Ishikawa (cell line): ENCODE data around the gene EGLN3.

Experiments used
- CEBPB ChIP-seq: IDR thresholded peaks from 2 replicates; pipeline ENCODE4 v1.6.1; 2012
- CREB1 ChIP-seq: IDR thresholded peaks from 2 replicates; pipeline ENCODE4 v1.6.1; 2012; ENCODE audit warnings: low read depth
- EGR1 ChIP-seq: IDR thresholded peaks from 2 replicates; pipeline ENCODE4 v1.6.1; 2012
- EP300 ChIP-seq: IDR thresholded peaks from 2 replicates; pipeline ENCODE4 v1.6.1; 2012; ENCODE audit warnings: borderline replicate concordance
- FOXM1 ChIP-seq: IDR thresholded peaks from 2 replicates; pipeline ENCODE4 v1.6.1; 2012; ENCODE audit warnings: low read depth, borderline replicate concordance
- MAX ChIP-seq: IDR thresholded peaks from 2 replicates; pipeline ENCODE4 v1.6.1; 2012
- NFIC ChIP-seq: IDR thresholded peaks from 2 replicates; pipeline ENCODE4 v1.6.1; 2012
- RAD21 ChIP-seq: IDR thresholded peaks from 2 replicates; pipeline ENCODE4 v1.6.1; 2012; ENCODE audit warnings: low read depth
- REST ChIP-seq: IDR thresholded peaks from 2 replicates; pipeline ENCODE4 v1.6.1; 2012; ENCODE audit warnings: low read depth, mild to moderate bottlenecking
- TAF1 ChIP-seq: IDR thresholded peaks from 2 replicates; pipeline ENCODE4 v1.6.1; 2012; ENCODE audit warnings: low read depth, mild to moderate bottlenecking
- TCF12 ChIP-seq: IDR thresholded peaks from 2 replicates; pipeline ENCODE4 v1.6.1; 2012; ENCODE audit warnings: low read depth
- TEAD4 ChIP-seq: IDR thresholded peaks from 2 replicates; pipeline ENCODE4 v1.6.1; 2012
- YY1 ChIP-seq: IDR thresholded peaks from 2 replicates; pipeline ENCODE4 v1.6.1; 2012; ENCODE audit warnings: low read depth
- ZBTB7A ChIP-seq: IDR thresholded peaks from 2 replicates; pipeline ENCODE4 v1.6.1; 2012; ENCODE audit warnings: low read depth
- TF ChIP-seq, protein P1 (sequence below): IDR thresholded peaks from 2 replicates; pipeline ENCODE4 v1.6.1; 2012

EGLN3 gene

GRCh38 chr14:33910435-33910834 is 40.4 kb downstream of the EGLN3 start:
- TF ChIP-seq CREB1 (no peak), TEAD4 (no peak), NFIC (no peak), CEBPB (no peak), YY1 (no peak), EGR1 (no peak), ZBTB7A (no peak), FOXM1 (no peak), TAF1 (no peak), MAX (no peak), RAD21 (no peak), EP300 (no peak), TCF12 (no peak), REST (no peak)
- TF ChIP-seq, protein P1, sequence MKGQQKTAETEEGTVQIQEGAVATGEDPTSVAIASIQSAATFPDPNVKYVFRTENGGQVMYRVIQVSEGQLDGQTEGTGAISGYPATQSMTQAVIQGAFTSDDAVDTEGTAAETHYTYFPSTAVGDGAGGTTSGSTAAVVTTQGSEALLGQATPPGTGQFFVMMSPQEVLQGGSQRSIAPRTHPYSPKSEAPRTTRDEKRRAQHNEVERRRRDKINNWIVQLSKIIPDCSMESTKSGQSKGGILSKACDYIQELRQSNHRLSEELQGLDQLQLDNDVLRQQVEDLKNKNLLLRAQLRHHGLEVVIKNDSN = no peak

- no peak for TF ChIP-seq ZBTB7A
- TF ChIP-seq NFIC = no peak
- TF ChIP-seq CEBPB = no peak
- TF ChIP-seq TAF1 = no peak
- no peak for TF ChIP-seq EGR1
- no peak for TF ChIP-seq RAD21
- TF ChIP-seq YY1 = no peak
- TF ChIP-seq EP300 = no peak
- no peak for TF ChIP-seq TCF12
- TF ChIP-seq MAX = no peak
- no peak for TF ChIP-seq CREB1
- TF ChIP-seq, protein P1 = no peak
- no peak for TF ChIP-seq REST
- no peak for TF ChIP-seq FOXM1
- TF ChIP-seq TEAD4 = no peak
These were observed 41.3 kb downstream of the EGLN3 start for GRCh38 chr14:33909380-33910084.

DNA sequence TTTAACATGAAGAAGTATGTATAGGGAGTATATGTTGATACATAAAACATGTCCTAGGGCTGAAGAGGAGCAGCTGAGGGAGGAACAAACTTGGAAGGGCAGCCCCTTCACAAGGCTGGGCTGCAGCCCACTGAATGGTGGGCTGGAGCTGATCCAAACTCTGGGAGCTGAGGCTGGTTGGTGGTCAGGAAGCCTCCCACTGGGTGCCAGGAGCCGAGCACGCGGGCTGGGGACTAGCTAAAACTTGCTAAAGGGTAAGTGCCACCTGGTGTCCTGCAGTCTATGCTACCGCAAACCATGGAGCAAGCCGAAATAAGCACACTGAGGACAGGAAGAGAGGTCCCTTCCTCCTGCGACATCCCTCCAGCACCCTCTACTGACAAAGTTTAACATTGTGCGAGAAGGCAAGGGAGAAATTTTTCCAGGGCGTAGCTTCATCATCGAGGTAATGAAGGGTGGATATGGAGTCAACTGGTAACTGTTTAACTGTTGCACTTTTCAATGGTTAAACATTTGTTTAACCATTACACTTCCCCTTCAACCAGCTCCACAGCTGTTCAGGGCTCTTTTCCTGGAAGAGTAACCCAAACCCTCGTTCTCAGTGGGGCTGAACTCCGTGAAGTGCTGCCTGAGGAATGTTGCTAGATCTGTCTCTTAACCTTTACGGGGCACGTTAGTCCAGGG is 42.2 kb downstream of the EGLN3 start:
- peak; percentile 61 for TF ChIP-seq RAD21
- TF ChIP-seq, protein P1 = no peak

DNA sequence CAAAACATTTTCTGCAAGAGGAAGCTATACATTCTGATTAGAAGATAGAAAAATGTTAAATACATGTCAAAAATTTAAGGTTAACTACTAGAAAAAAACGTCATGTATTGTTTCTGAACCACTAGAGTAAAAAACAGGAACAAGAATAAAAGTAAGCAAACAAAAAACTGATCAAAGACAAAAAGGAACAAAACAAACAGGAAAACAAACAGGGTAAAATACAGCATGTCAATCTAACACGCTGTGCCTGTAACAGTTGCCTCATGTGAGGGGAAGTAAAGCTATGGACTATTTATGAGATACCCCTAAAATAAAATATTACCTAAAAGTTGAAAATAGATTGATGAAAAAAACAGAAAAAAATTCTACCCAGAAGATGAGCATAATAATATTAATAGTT is 43.9 kb downstream of the EGLN3 start:
- no peak for TF ChIP-seq RAD21
- no peak for TF ChIP-seq CREB1
- TF ChIP-seq TAF1 = no peak
- no peak for TF ChIP-seq CEBPB
- TF ChIP-seq TEAD4 = no peak
- no peak for TF ChIP-seq EGR1
- no peak for TF ChIP-seq NFIC
- TF ChIP-seq MAX = no peak
- no peak for TF ChIP-seq TCF12

GRCh38 chr14:33904609-33905008 is 46.3 kb downstream of the EGLN3 start:
- TF ChIP-seq, protein P1 = no peak
- TF ChIP-seq NFIC = no peak
- no peak for TF ChIP-seq TCF12
- no peak for TF ChIP-seq RAD21
- TF ChIP-seq TEAD4 = no peak
- TF ChIP-seq CREB1 = no peak
- no peak for TF ChIP-seq TAF1
- TF ChIP-seq FOXM1 = no peak
- TF ChIP-seq EGR1 = no peak
- TF ChIP-seq CEBPB = no peak
- no peak for TF ChIP-seq EP300
- TF ChIP-seq ZBTB7A = no peak
- TF ChIP-seq REST = no peak
- no peak for TF ChIP-seq MAX
- no peak for TF ChIP-seq YY1
